Amniotic stem cell (primary cell): ENCODE data around the gene LCTL.

Experiments
- DNase-seq: peaks from one replicate; lab custom pipeline; 2025; lab: John Stamatoyannopoulos, UW

The LCTL gene

GRCh38 chr15:66565741-66566144 lies at the start of gene LCTL:
Gene LCTL, minus strand, starts transcription at chr15:66565998. Its CDS starts 633 bp downstream, at chr15:66565365.
- DNase-seq, result no peak

DNA sequence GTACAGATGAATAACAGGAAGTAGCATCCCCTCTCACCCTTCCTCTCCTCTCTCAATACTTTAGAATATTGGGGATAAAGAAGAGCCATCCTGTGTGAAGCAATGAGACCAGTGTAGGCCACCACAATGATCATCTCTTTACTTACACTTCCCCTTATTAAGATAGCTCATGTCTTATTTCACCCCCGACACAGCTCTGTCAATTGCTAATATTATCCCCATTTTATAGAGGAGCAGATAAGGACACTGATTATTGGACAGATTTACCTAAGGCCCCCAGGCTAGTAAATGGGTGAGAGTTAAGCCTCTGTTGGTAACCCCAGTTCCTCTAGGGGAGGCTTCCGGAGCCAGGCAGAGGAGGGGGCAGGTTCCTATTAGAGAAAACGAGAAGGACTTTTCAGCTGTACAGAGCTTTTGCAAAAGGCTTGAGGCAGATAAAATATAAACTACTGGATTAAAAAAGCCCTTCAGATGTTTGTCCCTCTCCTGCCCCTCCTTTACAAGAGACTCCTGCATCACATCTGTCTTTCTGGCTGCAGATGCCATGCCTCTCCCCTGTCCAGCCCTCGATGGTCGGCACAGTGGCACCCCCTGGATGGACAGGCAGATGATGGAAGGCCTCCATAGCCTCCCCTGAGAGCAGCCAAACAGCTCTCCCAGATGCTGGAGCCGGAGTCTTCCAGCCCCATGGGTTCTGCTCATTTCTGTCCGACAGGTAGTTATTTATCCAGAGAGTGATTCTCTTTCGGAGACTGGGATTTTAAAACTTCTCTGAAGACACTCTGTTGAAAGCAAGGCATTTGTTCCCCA lies 49.4 kb upstream of the LCTL start:
- no peak for DNase-seq

GRCh38 chr15:66614456-66614855 lies 48.7 kb upstream of the LCTL start:
- DNase-seq, result no peak

- no peak for DNase-seq
These were observed 47.9 kb upstream of the LCTL start for GRCh38 chr15:66613743-66614142.

DNA sequence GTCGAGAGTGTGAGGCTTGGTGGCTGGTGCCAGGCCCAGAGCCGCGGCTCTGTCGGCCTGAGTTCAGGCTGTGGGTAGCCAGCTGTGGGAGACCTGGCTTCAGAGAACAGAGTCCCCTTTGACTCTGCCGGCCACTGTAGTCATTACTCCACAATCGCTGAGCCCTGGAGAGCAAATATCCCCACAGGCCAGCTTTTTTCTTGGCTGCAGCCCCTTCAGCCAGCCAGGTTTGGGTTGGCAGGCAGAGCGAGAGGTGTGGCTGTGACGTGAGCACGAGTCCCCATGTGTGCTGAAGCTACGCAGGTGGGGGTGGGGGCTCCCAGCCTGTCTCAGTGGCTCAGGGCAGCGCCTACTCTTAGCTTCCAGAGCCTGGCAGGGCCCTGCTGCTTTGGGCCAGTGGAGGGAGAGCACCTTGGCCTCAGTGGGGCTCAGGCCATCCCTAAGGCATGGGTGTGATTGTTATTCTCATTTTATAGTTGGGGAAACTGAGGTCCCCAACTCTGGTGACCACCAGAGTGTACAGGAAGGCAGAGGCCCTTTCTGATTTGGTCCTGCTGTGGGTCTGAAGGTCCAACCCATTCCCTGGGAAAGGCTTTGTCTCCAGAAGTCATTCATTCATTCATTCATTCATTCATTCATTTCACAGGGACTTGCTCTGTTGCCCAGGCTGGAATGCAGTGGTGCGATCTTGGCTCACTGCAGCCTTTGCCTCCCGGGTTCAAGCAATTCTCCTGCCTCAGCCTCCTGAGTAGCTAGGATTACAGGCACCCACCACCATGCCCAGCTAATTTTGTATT lies 45.7 kb upstream of the LCTL start:
- no peak for DNase-seq

DNA sequence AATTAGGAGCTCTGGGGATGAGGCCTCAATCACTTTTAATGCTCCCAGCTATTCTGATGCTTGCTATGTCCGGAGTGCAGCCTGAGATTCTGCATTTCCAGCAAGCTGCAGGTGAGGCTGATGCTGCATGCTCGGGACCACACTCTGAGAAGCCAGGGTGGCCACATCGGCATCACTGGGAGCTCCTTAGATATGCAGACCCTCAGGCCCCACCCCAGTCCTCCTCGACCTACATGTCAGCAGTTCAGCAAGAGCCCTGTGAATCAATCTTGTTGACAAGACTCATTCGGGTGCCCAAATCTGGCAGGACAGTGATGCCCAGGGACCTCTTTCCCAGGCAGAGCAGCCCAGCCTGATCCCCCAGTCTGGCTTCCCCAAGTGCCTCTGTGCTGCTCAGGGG lies 44.1 kb upstream of the LCTL start:
- DNase-seq, result no peak

DNA sequence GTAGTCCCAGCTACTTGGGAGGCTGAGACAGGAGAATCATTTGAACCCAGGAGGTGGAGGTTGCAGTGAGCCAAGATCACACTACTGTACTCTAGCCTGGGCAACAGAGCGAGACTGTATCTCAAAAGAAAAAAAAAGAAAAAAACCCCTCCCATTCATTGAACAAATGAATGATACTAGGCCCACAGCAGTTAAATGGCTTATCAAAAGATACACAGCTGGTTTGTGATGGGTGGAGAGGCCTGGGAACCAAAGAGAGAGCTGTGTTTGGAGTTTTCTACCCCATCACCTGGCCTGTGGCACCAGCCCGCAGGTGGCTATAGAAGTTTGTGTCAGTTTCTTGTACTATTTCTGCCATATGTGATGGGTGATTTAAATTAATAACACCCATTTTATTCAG lies 43.1 kb upstream of the LCTL start:
- no peak for DNase-seq

- no peak for DNase-seq
These were observed 42.4 kb upstream of the LCTL start for GRCh38 chr15:66608159-66608558.

DNA sequence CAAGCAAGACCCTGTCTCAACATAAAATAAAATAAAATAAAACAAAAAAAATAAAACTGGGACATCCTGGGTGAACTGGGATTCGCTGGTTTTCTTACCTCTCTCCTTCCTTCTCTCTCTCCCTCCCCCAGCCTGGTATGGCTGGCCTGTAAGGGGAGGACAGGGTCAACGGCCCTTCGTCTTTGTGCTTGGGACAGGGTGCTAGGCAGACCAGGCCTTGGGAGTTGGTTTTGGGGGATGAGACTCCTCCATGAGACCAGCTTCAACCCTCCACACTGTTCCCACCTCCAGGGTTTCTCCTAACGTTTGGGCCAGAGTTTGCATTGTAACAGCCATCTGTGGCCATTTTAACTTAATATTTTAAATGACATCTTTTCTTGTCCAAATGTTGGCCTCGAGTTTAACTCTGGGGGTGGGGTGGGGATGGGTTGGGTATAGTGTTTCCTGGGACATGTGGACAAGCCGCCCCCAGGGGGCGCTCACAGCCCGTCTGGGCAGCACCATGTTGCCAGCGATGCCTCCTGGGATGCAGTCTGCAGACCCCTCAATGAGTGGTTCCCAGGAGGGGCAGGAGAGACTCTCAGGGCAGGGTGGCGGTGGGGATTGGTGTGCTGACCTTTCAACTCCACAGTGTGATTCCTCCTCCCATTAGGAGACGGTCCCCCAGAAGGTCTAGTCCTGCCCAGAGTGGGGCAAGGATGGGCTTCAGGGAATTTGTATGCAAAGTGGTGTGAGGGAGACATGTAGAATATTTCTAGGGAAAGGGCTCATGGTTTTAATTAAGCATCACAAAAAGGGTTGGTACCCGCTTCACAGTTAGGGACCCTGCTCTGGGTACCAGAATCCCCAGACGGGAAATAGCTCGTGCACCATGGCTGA lies 37.7 kb upstream of the LCTL start:
- DNase-seq, result no peak

DNA sequence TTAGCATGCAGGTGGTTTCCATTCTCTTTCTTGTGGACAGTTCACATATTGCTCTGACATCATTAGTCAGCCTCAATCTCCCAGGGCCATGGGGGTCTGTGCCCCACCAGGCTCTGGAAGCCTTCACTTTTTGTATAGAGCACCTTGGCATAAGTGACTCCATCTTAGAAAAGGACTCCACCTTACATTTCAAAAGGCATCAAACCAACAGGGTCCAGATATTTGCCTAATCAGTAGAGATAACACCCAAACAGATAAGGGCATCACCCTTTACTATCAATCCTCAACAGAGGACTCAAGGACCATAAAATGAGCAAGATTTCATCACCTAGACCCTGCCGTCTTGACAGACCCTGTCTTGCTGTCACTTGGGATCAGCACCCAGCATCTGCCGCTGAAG lies 35.7 kb upstream of the LCTL start:
- no peak for DNase-seq

DNA sequence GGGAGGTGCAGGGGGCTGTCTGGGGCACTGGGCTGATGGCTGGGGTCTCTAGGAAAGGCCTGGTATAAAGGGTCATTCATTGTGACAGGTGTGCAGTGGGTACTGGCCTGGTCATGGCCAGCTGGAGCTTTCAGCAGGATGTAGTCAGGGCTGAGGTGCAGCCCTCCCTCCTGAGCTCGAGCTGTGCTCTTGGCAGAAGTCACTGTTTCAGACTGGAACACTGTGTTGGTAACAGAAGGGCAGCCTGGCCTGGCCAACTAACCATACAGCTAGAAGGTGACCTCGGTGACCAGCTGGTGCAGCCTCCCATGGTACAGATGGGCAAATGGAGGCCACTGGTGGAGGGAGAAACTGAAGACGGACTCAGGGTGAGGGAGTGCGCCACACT lies 34.4 kb upstream of the LCTL start:
- DNase-seq, result no peak

GRCh38 chr15:66599536-66600239 lies 33.9 kb upstream of the LCTL start:
- no peak for DNase-seq

DNA sequence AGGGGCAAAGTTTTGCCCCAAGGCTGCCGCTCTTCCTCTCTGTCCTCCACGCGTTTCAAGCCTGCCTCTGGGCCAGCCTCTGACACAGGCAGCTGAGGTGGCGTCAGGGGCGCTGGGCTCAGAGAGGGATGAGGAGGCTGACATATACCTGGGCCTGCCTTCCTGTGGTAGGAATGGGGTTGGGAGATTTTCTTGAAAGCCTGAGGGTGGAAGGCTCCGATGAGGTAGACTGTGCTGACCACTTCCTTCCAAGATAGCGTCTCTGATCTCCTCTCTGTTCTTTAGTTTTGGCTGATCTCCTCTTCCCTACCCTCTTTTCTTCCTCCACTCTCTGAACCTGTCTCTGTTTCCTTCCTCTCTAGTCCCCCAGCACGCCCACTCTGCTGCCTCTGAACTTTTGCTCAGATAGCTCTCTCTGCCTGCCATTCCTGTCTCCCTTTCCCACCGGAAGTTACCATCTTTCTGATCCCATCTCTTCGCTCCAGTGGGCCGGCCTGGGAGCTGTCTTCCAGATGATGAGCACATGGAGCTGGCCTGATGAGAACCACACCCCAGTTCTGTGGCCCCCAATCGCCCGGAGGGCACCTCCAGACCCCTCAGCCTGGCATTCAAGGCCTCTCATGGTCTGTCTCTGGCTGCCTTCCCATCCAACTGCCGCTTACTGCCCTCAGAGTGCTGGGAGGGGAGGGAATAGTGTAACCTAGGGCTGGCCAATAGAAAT lies 32.5 kb upstream of the LCTL start:
- DNase-seq, result no peak

GRCh38 chr15:66595931-66596545 lies 30.2 kb upstream of the LCTL start:
- no peak for DNase-seq

- DNase-seq, result no peak
These were observed 29.5 kb upstream of the LCTL start for GRCh38 chr15:66595332-66595731.

GRCh38 chr15:66594836-66595235 lies 29.0 kb upstream of the LCTL start:
- no peak for DNase-seq

- DNase-seq, result no peak
These were observed 28.5 kb upstream of the LCTL start for GRCh38 chr15:66594344-66594743.

GRCh38 chr15:66593219-66593780 lies 27.5 kb upstream of the LCTL start:
- no peak for DNase-seq

DNA sequence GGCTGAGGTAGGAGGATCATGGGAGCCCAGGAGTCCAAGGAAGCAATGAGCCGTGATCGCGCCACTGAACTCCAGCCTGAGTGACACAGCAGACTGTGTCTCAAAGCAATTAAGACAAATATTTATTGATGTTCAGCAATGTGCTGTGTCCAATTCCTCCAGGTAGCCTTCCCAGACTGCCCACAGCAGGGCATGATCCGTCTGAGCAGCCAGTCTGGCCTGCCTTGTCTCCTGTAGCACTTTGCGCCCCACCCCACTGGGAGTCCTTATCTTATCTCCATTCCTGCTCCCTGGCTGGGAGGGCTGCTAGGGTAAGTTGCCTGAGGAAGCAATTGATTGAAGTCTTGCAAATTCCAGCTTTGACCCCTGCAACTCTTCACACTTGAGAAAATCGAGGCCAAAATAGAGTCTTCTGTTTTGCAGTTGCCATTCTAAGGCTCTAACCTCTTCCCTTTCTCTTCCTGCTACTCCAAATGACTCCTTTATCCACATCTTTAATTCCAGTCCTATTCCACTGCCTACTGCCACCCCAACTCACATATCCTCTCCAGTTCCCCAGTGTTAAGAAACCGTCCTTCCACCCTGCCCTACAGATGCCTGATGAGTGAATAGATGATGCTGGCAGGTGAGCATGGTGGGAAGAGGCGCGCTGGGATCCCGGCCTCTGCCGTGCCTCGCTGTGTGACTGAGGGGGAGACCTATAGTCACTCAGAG lies 26.9 kb upstream of the LCTL start:
- no peak for DNase-seq
